HuH-7.5 (cell line): Measurements from ENCODE around the gene RING1.

ENCODE experiments used
- DNase-seq: peaks from one replicate; pipeline ENCODE4 v3.0.0; 2011; ENCODE audit warnings: low spot score

Gene RING1

GRCh38 chr6:33192671-33193602, 15.4 kb upstream of the RING1 start:
- no peak for DNase-seq

GRCh38 chr6:33193619-33194018, 14.7 kb upstream of the RING1 start:
- no peak for DNase-seq

DNA sequence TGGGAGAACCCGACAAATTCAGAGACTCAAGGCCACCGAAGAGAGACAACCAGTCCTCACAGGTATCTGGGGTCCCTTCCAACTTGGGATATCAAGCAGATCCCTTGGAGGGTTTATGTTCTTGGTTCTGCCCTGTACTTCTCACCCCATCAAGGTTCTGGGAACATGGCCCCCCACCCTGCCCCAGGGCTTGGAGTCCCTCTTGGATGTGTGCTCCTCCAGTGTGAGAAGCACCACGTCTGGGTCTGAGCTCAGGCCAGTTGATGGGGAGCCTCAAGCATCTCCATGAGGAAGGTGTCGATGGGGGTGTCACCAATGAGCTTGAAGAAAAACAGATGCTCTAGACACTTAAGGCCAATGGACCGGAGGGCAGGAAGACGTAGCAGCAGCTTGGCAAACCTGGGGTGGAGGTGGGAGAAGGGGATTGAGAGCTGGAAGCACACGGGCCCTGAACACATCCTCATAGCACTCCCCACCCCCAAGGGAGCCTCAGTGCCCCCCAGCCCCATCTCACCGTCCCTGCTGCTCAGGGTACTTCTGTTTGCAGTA, 13.8 kb upstream of the RING1 start:
- DNase-seq, result no peak

DNA sequence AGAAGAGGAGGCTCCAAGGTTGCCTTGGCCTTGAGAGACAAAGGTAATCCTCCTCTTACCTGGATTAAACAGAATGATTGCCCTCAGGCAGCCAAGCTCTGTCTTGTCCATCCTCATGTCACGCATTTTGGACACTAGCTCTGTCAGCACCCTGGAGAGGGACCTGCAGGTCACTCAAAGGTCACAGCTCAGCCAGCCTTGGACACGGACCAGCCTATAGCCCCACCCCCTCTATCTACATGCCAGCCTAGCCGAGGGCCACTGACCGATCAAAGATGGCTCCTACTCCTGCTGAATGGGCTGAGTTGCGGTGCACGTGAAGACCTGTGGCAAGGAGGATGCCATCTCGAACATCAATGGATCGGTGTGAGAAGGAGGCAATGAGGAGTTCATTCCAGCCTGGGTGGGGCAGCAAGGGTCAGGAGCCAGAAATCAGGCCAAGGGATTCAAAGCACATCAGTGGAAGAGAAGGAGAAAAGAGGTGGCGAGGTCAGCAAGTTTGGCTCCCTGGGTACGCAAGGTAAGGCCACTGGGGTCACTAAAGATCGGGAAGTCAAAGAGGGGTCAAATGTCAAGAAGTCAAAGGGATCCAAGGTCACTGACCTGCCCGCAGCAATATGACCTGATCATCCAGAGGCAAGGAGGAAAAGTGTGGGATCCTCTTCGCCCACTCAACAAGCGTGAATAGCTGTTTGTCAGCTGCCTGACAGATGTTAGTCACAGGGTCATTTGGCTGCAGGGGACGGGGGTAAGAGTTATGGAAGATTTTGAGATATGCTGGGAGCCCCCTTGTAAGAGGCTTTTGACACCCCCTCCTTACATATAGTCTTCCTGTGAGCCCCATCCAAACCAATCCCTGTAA, 12.8 kb upstream of the RING1 start:
- no peak for DNase-seq

DNA sequence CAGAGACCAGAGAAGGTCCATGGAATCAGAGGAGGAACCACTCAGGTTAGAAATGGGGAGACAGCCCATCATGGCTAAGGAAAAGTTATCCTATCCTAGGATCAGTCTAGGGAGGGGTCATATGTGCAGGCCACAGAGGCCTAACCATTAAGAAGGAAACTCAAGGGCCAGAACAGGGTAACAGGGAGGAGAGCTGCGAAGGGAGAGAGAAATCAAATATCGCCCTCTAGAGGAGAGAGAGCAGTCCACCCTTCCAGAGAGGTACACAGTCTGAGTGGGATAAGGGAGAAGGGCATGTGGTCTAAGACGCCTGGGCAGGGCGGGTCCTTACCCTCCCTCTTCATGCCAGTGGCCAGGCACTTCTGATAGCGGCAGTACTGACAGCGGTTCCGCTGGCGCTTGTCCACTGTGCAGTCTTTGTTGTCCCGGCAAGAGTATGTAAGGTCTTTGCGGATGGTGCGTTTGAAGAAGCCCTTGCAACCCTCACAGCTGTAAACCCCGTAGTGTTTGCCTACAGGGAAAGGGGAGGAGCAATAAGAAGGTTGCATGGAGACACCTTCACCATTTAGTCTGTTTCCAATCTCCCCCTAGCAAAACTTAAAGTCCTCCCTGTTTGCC, 10.8 kb upstream of the RING1 start:
- DNase-seq, result peak; percentile 72

DNA sequence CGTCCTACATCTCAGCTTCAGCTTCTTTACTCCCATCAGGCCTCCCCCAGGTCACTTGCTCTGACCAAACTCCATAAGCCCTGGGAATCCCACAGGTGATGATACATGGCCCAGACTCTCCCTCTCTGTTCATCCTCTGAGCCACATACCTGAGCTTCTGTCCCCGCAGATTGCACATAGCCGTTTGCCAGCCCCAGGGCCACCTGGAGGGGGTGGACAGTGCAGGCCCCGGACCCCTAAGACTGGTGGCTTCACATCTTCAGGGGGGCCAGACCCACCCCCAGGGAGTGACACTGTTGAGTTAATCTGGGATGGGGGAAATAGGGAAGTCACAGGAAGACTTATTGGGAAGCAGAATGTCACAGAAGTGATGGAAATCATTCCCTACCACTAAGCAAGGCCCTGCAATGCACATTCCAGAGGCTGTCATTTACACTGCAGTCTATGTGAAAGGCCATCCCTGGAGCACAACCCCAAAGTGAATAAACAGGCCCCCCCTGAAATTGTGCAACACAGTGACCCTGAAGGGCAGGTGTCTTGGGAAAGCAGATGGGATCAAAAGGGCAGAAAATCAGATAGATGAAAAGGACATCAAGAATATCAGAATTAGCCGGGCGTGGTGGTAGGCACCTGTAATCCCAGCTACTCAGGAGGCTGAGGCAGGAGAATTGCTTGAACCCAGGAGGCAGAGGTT, 10.0 kb upstream of the RING1 start:
- no peak for DNase-seq

DNA sequence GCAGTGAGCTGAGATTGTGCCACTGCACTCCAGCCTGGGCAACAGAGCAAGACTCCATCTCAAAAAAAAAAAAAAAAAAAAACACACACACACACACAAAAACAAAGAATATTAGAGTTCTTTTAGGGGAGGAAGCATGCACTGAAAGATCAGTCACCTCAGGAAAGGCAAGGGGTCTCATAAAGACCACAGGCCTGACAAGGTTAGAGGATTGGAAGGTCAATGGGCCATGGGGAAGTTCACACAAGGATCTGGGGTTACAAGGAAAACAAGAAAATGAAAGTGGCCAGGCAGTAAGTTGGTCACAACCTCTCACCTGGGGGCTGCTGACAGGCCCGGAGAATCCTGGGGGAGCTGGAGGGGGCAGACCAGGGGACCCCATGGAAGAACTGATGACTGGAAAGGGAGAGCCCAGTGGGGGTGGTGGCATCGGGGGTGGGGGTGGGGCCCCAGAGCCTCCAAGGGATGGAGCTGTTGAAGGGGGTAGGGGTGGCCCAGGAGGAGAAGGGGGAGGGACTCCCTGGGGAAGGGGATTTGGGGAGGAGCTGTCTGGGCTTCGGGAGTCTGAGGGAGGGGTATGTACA, 9.4 kb upstream of the RING1 start:
- DNase-seq, result no peak

- peak; percentile 78 for DNase-seq
These were observed 8.5 kb upstream of the RING1 start for GRCh38 chr6:33199687-33200218.

- peak; percentile 93 for DNase-seq
These were observed 7.8 kb upstream of the RING1 start, which contains the start of the genes RXRB and SLC39A7 for GRCh38 chr6:33200219-33201146. Gene RXRB (minus strand): TSS chr6:33200665. CDS start chr6:33200476, 189 bp downstream. Gene SLC39A7 (plus strand): TSS chr6:33200867. CDS start chr6:33201246, 379 bp downstream.

DNA sequence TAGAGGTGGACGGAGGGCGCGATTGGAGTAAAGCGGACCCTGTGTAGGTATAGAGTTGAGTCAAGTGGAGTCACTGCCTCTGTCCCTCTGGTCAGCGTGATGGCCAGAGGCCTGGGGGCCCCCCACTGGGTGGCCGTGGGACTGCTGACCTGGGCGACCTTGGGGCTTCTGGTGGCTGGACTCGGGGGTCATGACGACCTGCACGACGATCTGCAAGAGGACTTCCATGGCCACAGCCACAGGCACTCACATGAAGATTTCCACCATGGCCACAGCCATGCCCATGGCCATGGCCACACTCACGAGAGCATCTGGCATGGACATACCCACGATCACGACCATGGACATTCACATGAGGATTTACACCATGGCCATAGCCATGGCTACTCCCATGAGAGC, 7.2 kb upstream of the RING1 start:
- DNase-seq, result no peak

DNA sequence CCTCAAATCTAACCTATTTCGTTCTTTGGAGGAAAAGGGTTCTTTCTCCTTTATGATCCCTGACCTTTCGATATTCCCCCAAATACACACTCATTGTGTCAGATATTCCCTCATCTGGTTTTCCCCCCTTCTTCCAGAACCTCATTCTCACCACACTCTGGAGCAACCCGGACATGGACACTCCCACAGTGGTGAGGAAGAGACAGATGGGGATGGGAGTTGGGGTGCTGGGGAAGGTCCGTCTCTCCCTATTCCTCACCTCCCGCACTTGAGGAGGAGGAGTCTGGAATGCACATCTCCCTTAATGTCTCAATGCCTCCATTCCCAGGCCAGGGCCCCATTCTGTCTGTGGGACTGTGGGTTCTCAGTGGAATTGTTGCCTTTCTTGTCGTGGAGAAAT, 6.4 kb upstream of the RING1 start:
- no peak for DNase-seq

DNA sequence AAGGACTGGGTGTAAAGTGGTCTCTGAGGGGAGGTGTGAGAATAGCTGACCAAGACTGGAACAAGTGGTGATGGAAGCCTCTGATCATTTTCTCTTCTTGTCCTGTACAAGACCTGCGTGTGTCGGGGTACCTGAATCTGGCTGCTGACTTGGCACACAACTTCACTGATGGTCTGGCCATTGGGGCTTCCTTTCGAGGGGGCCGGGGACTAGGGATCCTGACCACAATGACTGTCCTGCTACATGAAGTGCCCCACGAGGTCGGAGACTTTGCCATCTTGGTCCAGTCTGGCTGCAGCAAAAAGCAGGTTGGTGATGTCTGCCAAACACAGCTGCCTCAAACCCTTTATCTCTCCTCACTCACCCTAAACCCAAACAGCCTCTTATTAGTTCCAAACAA, 5.5 kb upstream of the RING1 start:
- no peak for DNase-seq

- DNase-seq, result no peak
These were observed 4.7 kb upstream of the RING1 start for GRCh38 chr6:33203443-33204164.

GRCh38 chr6:33204165-33204414, 4.2 kb upstream of the RING1 start:
- no peak for DNase-seq

- peak; percentile 93 for DNase-seq
These were observed 3.7 kb upstream of the RING1 start, which contains the start of gene HSD17B8 for GRCh38 chr6:33204415-33205190. Gene HSD17B8 (plus strand): TSS chr6:33204655. CDS start chr6:33204669, 14 bp downstream.

GRCh38 chr6:33205191-33206026, 2.9 kb upstream of the RING1 start:
- DNase-seq, result no peak
